ENCODE results near the gene STX18.
"Not testable (repeated sequence)": the region's sequence is repeated elsewhere in the genome, so short reads cannot be mapped to it uniquely, and the experiment has no call there.

The STX18 gene

DNA sequence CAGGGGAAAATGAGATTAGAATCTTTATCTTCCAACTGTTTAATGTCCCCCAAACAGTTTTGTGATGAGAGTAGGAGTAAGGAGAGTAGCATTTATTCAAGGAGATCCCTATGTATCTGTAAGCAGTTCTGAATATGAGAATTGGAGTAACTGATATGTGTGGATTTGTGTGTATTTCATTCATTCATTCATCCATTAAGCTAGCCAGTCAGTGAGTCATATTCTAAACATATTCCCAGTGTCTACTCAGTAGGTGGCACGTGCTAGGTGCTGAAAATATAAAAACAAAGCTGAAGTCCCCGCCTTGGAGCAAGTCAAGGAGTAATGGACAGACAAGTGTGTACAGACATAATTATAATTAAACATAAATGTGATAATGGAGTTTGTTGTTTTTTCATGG, 12.4 kb upstream of the STX18 start:
- DNase-seq (ENCODE audit: low read depth), result no peak

DNA sequence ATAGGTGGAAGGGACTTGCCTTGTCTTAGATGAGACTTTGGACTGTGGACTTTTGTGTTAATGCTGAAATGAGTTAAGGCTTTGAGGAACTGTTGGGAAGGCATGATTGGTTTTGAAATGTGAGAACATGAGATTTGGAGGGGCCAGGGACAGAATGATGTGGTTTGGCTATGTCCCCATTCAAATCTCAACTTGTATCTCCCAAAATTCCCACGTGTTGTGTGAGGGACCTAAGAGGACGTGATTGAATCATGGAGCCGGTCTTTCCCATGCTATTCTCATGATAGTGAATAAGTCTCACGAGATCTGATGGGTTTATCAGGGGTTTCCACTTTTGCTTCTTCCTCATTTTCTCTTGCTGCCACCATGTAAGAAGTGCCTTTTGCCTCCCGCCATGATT, 10.2 kb upstream of the STX18 start:
- not testable (repeated sequence) for DNase-seq (ENCODE audit: low read depth)

DNA sequence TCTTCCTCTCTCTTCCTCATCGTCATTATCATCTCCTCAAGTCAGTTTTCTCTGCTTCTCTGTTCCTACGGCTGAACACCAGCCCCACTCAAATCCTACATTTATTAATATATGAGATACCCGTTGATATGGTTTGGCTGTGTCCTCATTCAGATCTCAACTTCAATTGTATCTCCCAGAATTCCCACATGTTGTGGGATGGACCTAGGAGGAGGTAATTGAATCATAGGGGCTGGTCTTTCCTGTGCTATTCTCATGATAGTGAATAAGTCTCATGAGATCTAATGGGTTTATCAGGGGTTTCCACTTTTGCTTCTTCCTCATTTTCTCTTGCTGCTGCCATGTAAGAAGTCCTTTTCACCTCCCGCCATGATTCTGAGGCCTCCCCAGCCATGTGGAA, 8.3 kb upstream of the STX18 start:
- not testable (repeated sequence) for DNase-seq (ENCODE audit: low read depth)

DNA sequence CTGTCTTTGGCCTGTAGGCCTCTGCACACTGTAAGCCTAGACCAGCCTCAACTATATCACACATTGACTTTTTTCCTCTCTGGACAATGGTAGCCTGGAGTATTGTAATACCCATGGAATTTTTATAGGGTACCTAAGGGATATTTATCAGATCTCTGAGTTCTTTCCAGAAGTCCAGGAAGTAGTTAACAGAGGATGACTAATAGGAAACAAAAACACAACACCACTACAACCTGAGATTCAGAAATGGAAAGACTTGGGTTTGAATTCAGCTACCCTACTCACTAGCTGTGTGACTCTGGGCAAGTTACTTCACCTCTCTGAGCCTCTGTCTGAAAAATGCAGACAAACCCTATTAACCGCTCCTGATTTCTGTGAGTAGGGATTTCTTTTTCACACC, 7.7 kb upstream of the STX18 start:
- no peak for DNase-seq (ENCODE audit: low read depth)

DNA sequence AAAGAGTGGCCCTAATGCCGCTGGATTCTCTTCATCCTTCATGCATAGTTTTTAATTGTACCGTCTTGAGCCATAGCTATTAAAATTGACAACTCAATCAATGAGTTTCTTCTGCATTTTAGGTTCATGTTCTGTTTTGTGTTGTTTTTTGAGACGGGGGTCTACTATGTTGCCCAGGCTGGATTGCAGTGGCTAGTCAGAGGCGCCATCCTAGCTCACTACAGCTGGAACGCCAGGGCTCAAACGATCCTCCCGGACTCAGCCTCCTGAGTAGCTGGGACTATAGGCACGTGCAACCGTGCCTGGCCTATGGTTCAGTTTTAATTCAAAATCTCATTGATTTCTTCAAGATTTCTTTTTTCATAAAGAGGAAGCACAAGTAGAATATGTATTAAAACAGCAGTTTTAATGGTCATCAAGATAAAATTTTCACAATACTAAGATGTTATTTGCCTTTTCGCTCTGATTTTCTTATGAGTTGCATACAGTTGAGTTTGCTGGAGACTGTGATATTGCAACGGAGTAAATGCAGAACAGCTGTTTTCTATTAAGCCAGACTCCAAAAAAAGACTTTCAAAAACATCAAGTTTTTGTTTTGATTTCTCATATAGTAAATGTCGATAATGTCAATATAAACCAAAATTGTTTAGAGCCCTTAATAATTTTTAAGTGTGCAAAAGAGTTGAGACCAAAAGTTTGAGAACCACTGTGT, 1.1 kb upstream of the STX18 start:
- DNase-seq (ENCODE audit: low read depth), result no peak

DNA sequence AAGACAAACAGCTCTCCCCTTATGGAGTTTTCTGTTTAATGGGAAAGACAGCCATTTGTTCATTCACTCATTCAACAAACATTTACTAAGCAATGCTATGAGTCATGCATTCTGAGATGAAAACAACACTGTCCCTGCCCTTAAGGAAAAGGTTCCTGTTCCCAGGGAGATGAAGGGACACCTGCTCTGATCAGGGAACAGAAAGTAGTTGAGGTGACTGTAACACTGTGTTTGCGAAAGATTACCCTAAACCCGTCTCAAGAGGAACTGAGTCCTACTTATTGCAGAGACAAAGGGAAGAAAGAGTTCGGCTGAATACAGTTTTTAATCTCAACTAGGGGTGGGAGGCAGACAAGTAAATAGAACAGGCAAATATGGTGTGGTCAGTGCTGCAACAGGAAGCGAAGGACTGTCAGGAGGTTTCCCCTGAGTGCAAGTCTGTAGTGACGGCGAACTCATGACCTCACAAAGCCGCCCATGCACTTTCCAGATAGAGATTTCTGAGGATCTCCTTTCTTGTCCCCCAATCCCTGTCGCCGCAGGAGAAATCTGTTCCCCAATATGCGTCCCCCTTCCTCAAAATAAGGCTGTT, 712 bp downstream of the STX18 start:
- DNase-seq (ENCODE audit: low read depth), result no peak

DNA sequence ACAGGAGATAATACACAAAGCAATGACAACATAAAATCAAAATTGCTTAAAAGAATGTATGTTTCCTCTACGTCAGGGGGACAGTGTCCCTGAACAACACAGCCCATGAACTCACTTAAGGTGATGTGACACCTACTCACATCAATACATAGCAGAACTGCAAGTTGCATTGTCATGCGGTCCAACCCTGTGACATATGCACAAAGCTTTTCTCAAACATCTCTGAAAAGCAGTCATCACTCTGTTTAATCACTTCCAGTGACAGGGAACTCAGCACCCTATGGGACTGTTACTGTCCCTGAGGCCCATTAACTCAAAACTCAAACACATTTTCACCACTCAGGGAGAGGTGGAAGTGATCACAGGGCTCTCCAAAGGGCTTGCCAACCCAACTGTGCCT, 2.4 kb downstream of the STX18 start:
- DNase-seq (ENCODE audit: low read depth), result no peak

DNA sequence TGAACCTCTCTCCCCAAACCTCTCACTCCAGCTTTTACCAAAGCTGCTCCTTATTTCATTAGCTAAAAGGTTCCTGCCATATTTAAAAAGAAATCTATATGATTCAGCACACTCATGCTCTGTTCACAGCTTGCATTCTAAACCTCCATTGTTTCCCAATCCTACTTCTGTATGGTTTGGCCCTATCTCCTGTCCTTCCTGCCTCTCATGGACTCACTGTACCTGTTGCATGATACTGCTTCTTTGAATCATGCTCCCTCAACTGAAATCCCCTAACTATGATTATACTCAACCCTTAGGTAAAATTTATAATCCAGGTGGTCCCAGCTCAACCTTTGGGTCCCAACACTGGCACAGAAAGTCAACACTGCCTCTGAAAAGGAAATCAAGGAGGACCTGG, 6.3 kb downstream of the STX18 start:
- DNase-seq (ENCODE audit: low read depth), result no peak

DNA sequence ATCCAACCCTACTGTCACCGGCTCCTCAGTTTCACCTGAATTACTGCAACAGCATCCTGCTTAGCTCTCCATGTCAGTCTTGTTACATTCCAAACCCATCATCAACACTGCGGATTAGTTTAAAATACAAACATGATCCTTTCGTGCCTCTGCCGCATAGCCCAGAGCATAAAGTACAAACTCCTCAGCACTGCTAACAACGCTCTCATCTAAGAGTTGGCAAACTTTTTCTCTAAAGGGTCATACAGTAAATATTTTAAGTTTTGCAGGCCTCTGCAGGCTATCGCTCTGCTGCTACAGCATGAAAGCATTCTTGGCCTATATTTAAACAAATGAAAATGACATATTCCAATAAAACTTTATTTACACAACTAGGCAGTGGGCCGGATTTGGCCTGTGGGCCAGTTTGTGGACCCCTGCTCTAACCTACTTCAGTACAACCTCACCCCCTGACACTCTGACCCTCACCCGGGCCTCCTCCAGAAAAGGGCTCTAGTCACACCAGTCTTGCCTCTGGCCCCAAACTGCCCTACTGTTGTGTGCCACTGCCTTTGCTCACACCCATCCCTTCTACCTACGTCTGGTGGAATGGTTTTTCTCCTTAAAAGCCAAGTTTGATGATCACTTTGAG, 7.2 kb downstream of the STX18 start:
- no peak for DNase-seq (ENCODE audit: low read depth)

DNA sequence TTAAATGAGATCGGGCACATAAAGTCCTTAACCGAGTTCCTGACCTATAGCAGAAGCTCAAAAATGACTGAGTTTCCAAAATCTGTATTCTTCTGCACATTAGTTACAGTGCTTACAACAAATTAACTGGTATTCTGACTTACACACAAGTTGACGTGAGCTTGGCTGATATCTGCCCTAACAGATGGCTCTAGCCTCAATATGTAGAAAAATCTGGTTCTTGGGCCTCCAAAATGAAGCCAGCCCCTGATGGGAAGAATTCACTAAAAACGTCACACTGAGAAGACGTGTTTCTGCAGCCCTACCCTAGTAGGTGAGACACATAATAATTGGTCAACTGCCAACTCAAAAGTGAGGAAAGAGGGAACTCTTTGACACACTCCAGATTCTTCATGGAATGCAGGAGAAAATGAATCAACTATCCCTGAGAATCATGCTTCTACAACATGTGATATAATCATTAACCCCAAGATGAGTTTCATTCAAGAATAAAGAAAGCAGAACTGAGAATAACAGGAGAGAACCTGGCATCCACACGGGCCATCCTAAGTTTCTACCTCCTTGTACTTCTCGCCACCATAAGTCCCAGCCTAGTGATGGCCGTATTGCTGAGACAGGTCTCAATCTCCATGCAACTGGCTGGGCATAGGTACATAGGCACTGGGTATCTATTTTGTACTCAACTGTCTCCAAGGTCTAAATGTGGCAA, 8.2 kb downstream of the STX18 start:
- DNase-seq (ENCODE audit: low read depth), result no peak

DNA sequence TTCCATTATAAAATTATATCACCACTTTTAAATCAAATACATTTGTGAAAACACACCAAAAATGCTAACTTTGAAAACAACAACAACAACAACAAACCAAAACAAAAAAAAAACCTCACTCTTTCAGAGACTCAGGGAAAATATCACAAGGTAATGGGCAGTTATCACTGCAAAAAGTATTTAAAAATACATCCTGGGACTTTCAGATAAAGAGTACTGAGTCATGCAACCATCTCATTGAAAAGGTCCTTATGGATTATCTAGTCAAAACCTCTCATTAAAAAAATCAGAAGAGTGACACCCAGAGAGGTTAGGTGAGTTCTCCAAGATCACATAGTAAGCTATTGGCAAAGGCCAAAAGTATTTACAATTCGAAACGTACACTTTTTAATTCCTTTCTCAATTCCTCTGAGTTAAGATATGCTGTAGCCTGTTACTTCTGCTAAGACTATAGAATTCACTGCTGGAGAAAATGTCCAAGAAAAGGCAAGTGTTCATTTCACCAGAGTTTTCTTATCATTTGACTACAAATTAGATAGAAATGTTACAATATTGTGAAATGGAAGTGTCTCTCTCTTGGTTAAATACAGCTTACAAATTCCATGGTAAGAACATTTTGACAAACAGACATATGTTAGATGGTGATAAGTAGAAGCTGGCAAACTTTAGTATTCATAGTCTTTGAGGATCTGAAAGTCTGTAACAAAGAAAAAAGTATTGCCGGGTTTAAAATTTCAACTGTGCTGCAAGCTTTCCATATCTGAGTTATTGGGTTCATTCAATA, 9.3 kb downstream of the STX18 start:
- no peak for DNase-seq (ENCODE audit: low read depth)

DNA sequence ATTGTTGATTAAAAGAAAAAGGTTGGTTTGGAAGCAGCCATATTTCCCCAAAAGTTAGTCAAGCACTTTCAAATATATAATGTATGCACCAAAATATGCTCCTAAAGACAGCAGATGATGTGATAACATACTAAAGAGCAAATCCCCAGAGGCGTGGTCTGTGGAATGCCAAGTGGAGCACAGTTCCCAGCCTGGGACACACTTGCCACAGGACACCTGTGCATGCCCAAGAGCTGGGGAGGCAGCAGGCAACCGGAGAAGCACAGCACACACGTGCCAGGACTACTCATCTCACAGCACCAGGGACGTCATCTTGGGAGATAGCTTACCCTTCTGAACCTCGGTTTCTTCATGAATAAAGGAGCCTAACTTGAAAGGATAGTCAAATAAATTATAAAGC, 12.5 kb downstream of the STX18 start:
- no peak for DNase-seq (ENCODE audit: low read depth)

DNA sequence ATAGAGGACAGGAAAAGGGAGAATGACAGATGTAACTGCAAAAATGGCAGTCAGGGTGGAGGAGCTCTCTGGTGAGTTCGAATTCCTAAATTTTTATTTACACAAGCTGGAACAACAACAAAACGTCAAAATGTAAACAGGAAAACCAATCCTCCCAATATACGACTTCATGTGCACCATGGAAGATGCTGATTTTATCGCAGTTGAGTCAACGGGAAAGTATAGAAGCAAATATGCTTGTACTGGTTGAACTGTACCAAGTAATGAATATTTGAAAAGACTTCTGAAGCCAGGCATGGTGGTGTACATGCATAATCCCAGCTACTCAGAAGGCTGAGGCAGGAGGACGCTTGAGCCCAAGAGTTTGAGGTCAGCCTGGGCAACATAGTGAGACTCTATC, 15.4 kb downstream of the STX18 start:
- no peak for DNase-seq (ENCODE audit: low read depth)

DNA sequence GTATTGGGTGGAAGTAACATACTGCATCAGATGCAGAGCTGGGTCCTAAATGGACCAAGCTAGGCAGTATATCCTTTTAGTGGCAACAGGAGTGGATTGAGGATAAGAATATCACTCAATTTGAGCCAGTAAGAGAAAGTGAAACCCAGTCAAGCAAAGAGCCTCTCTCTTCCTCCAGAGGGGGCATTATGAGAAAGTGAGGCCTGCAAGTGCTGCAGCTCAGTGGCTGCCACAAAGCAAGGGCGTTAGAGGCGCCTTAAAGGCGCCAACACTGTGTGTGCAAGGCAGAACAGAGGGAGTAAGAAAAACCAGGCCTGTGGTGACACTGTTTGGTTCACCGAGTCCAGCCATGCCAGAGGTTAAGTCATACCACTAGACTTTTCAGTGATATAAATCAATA, 17.5 kb downstream of the STX18 start:
- peak; percentile 12 for DNase-seq (ENCODE audit: low read depth)

DNA sequence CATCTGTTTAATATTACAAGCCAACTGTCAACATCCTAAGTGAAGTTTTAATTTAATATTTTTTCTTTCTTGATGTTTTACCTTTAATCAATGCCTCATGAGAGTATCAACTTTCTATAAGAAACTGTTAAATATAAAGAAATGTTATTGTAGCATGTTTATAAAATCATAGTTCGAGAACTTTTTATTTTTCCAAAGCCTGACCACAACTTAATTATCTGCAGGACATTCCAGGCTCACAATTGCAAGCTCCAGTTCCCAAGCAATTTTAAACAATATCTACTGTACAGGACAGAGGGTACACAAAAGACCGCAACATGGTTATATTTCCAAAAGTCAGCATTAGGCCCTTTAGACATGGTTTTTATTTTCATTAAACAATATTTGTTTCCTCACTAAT, 20.1 kb downstream of the STX18 start:
- no peak for DNase-seq (ENCODE audit: low read depth)

DNA sequence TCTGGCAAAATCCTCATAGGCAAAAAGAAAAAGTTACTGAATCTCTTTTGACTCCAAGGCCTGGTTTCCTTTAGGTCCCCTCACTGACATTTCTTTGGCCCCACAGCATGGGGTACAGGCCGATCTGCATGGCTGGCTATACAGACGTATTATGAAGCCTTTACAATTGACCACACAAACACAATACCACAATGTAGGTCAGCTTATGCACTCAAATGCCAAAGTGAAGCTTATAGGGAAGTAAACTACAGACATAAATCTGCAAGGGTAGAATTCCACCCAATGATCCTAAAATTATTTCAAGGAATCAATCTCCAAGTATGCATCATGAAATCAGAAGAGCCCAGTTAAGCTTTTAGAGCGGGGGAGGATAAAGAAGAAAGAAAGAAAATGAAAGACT, 20.7 kb downstream of the STX18 start:
- DNase-seq (ENCODE audit: low read depth), result no peak

DNA sequence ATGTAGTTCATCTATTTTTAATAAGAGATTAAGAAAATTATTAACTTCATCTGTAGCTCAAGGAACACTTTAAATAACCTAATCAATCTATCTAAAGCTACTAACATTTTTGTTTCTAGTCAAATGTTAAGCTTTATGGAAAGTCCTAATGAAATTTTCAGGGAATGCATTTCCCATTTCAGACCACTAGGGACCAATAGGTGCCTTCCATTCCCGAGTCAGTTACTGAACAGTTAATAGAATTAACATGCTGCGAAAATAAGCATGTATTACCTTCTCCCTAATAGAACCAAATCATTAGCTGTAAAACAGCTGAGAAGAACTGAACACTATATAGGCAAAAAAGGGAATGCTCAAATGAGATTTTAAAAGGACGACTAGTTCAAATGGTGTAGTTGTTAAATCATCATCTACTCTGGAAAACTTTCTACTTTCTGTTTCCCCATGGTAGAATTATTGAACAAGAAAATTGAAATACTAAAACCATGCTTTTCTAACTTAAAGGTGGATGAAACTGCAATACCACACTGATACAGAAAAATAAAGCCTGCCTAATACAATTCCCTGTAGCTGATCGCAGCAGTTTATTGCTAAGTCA, 22.5 kb downstream of the STX18 start:
- no peak for DNase-seq (ENCODE audit: low read depth)

DNA sequence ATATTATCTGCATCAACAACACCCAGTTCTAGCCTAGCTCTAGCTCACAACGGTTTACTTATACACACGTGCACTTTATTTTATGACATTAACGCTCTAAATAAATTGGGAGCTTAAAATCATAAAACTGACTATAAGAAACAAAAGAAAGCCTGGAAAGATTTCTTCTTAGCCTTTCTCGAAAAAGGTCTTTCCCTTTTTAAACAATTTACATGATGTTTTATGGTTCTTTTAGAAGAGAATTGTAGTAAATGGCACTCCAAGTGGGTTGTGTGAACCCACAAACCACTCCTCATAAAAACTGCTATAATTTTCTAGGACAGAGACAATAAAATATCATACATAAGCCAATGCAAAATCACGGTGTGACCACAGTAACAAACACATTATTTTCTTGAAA, 23.1 kb downstream of the STX18 start:
- no peak for DNase-seq (ENCODE audit: low read depth)

DNA sequence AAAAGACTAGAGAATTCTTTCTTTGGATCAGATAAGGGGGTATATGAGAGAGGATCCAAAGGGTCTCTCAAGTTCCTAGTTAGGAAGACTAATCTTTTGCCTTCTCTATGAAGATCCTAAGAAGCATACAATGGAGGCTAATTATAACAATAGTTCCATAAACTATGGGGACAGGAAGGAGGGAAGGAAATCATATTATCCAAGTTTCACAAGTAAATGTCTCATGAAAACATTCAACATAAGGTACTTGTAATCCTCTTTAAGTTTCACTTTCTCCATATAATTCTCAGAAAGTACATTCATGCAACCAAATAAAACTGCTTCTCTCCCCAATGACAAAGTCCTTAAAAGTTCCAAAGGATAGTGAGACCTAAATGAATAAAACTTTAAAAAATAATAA, 27.1 kb downstream of the STX18 start:
- DNase-seq (ENCODE audit: low read depth), result no peak

DNA sequence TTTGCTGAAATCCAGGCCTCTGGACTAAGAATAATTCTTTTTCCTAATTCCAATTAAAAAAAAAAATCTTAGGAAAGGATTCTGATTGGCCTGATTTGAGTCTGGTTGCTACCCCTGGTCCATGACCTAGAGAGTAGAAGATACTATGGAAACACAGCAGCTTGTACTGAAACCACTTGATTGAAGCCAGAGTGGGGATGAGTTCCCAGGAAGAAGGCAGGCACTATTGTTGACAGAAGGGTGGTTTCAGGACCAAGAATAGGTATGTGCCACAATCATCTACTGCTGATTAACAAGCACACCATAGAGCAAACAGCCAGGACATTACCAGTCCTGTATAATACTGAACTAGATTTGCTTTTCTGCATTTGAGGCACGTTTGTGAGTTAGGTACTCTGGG, 29.6 kb downstream of the STX18 start:
- no peak for DNase-seq (ENCODE audit: low read depth)

DNA sequence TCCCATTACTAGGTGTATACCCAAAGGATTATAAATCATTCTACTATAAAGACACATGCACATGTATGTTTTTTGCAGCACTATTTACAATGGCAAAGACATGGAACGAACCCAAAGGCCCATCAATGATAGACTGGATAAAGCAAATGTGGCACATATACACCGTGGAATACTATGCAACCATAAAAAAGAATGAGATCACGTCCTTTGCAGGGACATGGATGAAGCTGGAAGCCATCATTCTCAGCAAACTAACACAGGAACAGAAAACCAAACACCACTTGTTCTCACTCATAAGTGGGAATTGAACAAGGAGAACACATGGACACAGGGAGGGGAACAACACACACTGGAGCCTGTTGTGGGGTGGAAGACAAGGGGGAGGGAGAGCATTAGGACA, 31.2 kb downstream of the STX18 start:
- not testable (repeated sequence) for DNase-seq (ENCODE audit: low read depth)

DNA sequence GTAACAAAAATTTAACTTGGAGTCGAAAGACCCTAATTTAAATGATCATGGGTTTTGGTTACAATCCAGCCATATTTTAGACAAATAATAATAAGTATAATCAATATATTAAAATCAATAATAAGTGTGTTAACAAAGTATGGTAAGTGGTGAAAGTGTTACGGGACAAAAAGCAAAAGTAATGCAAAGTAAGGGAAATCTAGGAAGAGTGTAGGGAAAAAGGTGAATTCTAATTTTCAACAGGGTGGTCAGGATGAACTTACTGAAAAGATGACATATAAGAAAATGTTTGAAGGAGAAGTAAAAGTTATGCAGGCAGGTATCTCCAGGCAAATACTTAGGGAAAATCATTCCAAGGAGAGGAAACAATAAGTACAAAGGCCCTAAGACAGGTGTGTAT, 32.3 kb downstream of the STX18 start:
- no peak for DNase-seq (ENCODE audit: low read depth)
